ENCODE data around the gene EPM2A.
"Not testable (repeated sequence)": the region's sequence is repeated elsewhere in the genome, so short reads cannot be mapped to it uniquely, and the experiment has no call there.

The EPM2A gene

DNA sequence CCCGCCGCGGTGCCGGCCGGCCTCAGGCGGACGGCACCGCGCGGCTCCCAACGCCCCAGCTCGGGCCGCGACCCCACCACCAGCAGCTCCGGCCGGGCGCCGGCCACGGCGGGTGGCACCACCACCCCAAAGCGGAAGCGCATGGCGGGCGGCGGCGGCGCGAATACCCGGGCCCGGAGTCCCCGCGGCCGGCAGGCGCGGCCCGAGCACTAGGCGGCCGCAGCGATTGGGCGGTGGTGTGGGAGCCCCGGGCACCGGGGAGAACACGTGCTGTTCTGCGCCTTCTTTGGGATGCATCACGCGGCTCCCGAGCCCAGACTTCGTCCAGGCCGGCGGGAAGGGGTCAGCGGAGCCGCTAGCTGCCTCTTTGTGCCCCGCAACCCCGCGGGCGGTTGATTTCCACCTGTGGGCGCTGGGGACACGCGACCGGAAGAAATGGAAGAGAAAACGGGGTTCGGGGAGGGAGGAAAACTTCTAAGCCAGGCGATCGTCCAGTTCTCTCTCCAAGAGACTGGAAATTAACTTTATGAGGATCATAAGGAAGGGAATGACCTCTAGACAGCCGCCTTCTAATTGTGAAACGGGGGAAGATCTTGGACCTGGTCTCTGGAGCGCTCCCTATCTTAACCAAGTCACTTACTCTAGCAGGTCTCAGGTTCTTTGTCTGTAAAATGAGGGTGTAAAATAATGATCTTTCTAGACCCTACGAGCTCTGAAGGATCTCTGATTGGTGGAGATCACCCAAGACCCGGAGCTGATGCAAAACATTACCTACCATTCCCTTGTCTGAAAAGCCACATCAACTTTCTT is at the start of gene EPM2A:
Gene EPM2A, minus strand, starts transcription at position 165 of the 810 bp plus-strand sequence. Its CDS starts 22 bp downstream, at position 143.
- DNase-seq (ENCODE audit: low read depth, low spot score) = peak; percentile 30

DNA sequence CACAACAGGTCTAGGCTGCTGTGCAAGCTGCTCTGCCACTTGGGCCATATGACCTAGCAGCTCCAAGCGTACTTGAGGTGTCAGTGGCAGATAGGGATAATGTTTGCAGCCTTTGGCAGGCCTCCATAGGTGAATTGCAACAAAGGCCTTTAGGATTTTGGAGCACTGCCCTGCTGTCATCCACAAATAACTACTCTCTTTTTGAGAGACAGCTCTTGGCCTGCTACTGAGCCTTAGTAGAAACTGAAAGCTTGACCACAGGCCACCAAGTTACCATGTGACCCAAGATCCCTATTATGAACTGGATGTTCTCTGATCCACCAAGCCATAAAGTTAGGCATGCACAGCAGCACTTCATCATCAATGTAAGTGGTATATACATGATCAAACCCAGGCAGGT is 49.4 kb upstream of the EPM2A start:
- DNase-seq (ENCODE audit: low read depth, low spot score) = no peak

DNA sequence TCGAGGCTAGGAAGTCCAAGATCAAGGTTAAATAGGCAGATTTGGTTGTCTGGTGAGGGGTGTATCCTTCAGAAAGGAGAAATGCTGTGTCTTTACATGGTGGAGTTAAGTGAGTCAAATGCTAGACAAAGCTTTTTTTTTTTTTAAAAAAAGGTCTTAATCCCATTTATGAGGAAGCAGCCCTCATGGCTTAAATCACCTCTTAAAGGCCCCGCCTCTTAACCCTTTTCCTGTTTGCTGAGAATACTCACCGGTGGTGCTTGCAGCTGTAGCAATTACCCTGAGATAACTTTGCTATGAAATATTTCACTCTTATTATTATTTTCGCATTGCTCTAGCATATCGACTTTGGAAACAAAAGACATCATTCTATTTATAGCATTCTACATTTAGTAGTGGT is 48.5 kb upstream of the EPM2A start:
- DNase-seq (ENCODE audit: low read depth, low spot score) = no peak

DNA sequence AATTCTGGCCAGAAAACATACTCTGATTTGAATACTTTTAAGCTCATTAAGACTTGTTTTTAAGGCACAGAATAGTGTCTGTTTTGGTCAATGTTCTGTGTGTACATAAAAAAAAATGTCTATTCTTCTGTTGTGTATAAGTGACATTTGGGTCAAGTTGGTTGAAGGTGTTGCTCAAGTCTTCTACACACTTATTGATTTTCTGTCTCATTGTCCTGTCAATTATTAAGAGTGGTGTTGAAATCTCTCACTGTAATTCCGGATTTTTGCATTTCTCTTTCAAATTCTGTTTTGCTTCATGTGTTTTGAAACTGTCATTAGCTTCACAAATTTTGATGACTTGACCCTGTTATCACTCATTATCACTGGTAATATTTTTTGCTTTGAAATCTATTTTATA is 37.5 kb upstream of the EPM2A start:
- no peak for DNase-seq (ENCODE audit: low read depth, low spot score)

DNA sequence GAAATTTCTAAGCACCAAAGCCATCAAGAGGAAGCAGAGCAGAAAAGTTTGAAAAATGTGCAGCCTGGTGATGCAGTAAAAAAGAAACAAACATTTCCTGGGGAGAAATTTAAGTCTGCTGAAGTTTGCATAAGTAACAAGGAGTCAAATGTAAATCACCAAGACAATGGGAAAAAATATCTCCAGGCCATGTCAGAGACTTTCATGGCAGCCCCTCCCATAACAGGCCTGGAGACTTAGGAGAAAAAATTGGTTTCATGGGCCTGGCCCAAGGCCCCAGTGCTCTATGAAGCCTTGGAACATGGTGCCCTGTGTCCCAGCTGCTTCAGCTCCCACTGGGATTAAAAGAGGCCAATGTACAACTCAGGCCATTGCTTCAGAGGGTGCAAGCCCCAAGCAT is 30.1 kb upstream of the EPM2A start:
- no peak for DNase-seq (ENCODE audit: low read depth, low spot score)

DNA sequence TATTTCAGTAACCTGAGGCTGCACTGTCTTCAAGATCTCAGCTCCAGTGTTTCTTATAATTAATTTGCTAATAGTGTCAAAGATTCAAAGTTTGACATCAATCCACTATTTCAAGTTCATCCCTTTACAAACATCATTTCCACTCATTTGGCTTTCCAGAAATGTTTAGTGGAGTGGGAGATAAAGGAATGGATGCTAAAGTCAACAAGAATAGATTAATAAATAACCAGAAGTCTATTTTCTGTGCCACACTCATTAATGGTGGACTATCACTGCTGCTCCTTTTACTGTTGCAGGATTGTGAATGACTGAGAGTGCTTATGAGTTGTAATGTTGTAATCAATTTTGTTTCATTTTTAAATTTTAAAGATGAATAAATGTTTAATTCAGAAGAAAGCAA is 28.4 kb upstream of the EPM2A start:
- DNase-seq (ENCODE audit: low read depth, low spot score) = no peak

DNA sequence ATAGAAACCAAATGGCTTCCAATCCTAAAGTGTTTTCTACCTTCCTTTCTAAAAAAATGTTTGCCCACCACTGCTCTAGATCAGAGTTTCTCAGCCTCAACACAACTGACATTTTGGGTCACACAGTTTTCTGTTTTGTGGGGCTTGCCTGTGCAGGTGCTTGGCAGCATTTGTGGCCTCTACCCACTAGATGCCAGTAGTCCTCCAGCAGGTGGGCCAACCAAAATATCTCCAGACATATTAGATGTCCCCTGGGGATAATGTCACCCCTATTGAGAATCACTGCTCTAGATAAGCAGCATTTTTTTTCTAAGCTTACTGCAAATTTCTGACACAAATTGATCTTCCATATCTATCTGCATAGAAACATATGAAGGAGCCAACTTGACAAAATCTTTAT is 26.3 kb upstream of the EPM2A start:
- no peak for DNase-seq (ENCODE audit: low read depth, low spot score)

DNA sequence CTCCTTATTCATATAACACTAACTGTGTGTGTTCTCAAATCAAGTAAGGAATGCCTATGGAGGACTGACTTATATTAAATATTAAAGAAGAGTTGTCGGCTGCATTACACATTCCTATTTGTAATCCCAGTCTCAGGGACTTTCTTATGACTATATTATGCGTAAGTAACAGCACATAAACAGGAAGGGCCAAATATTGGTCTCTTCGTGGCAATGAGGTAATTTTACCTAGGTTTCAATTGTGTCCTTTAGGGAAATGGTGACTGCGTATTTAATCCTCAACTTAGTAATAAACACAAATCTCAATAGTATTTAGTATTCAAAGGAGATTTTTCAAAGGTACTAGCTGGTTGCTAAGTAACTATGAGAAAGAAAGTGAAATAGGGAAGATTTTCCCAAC is 22.8 kb upstream of the EPM2A start:
- DNase-seq (ENCODE audit: low read depth, low spot score) = no peak

DNA sequence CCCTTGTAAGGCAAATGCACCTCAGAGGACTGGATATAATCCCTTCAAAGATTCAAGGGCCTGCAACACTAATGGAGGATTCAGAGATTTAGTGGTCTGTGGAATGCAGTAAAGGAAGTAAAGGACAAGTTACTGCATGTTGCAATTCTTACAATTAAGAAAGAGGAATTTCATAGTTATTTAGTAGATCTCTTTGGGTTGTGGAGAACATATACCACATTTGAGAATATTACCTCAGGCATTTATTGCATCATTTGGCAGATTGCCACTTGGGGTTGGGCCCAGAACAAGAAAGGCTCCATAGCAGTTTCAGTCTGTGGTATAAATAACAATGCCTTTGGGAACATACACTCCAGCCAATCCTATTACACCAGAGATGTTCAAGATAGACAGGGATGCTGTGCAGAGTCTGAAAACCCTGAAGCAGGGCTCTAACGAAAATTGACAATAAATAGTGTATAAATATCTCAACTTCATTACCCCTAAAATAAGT is 20.9 kb upstream of the EPM2A start:
- DNase-seq (ENCODE audit: low read depth, low spot score) = no peak

DNA sequence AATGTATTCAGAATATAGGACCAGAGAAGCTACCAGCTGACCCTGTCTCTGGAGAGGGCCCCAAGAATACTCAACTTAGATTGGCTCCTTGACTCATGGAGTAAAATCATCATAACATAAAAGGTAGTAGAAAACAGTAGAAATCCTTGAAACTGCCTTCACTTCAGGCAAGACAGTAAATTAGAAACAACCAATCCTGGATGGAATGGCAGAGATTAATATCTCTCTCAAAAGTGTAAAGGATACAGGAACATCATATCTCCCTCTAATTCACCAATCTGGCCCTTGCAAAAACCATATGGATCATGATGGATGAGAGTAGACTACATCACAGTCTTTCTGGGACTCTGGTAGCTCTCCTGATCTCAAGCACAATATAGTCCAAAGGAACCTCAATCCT is 20.4 kb upstream of the EPM2A start:
- DNase-seq (ENCODE audit: low read depth, low spot score) = no peak

DNA sequence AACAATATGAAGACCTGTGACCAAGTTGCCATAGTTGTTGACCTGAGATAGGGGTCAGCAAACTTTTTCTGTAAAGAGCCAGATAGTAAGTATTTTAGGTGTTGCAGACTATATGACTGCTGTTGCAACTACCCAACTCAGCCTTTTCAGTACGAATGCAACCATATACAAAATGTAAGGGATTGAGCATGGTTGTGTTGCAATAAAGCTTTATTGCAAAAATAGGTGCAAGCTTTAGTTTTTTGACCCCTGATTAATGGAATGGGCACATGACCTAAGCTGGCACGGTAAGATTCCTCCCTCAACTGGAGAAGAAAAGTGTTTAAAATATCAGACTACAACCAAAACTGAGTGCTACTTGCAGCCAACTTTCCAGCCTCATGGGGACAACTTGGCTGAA is 17.3 kb upstream of the EPM2A start:
- DNase-seq (ENCODE audit: low read depth, low spot score) = no peak

DNA sequence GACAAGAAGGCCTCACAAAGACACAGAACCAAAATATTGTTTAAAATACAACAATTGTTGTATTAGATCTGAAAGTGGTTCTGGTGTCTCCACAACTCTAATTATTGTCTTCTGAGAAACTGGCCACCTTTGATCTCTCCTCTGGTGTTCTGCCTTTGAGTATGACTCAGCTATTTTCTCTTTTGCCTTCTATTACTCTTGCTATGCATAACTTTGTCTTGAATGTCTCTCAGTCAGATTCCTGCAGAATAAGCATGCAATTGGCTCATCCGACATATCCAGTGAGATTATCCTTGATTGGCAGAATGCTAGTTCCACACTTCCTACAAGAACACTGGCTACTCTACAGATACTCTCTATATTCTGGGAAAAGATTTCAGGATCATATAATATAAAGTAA is 14.3 kb upstream of the EPM2A start:
- no peak for DNase-seq (ENCODE audit: low read depth, low spot score)

DNA sequence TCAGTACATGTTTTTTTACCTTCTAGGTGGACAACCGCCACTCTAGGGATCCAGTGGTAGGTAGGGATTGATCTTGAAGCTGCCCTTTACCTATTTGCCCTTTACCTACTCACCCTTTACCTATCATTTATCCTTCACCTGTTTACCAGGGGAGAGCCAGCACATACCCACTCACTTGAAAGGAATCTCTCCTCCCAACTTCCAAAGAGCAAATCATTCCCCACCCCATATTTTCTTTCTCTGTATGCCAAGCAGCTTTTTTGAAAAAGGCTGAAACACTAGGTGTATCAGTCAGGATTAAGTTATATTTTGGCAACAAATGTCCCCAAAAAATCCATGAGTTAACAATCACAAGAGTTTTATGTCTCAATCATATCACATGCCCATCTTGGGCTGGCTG is 10.5 kb upstream of the EPM2A start:
- no peak for DNase-seq (ENCODE audit: low read depth, low spot score)

DNA sequence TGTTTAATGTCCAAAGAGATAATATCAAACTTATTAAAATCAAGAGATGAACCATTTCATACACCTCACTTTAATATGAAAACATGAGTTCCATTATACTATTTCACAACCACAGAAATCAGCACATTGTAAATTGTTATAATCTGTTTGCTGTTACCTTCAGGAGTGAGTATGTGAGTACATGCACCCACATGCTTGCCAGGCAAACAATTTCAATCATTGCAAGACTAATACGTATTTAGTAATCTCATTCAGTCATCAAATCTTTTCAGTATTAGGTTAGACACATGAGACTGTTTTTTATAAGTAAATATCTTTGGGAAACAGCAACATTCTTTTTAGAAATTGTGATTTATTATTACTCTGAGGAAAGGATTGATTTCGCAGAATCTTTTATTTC is 9.3 kb upstream of the EPM2A start:
- no peak for DNase-seq (ENCODE audit: low read depth, low spot score)

DNA sequence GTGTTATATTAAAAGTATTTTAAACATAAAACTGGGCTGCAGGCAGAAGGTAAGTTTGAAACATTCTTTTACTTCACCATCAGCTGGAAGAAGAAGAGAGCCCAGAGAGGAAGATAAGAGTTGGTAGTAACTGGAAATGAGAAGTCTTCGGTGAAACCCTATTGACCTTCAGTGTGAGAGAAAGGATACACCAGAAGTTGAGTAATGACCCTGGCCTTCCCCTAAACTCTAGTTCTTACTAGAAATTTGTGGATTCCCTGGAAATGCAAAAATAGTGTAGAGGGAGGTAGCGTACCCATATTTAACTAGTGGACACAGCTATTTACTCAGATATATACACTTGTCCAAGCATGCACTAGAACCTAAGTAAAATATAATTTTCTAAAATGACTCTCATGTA is 8.0 kb upstream of the EPM2A start:
- DNase-seq (ENCODE audit: low read depth, low spot score) = no peak

DNA sequence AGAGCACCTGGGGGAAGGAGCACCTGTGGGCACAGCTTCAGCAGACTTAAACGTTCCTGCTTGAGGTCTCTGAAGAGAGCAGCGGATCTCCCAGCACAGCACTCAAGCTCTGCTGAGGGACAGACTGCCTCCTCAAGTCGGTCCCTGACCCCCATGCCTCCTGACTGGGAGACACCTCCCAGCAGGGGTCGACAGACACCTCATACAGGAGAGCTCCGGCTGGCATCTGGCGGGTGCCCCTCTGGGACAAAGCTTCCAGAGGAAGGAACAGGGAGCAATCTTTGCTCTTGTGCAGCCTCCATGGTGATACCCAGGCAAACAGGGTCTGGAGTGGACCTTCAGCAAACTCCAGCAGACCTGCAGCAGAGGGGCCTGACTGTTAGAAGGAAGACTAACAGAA is 7.2 kb upstream of the EPM2A start:
- DNase-seq (ENCODE audit: low read depth, low spot score) = not testable (repeated sequence)

DNA sequence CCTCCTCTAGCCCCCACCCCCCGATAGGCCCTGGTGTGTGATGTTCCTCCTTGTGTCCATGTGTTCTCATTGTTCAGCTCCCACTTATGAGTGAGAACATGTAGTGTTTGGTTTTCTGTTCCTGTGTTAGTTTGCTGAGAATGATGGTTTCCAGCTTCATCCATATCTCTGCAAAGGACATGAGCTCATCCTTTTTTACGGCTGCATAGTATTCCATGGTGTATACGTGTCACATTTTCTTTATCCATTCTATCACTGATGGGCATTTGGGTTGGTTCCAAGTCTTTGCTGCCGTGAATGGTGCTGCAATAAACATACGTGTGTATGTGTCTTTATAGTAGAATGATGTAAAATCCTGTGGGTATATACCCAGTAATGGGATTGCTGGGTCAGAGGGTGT is 4.4 kb upstream of the EPM2A start:
- DNase-seq (ENCODE audit: low read depth, low spot score) = not testable (repeated sequence)

DNA sequence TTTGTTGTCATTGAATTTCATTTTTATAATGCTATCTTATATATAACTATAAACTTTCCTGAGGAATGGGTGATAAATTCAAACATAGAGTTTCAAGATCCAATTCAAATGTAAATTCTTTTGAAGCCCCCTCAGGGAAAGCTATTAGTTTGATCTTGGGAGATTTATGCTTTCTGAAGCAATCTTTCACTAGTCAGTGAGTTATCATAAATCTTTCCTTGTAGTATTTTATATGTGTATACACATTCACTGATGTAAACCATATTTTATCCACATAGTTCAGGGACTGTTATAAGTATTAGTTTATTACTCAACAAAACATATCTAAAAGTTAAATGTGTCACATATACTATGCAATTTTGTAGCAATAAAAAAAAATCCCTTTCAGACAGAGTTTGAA is 2.9 kb upstream of the EPM2A start:
- DNase-seq (ENCODE audit: low read depth, low spot score) = no peak

DNA sequence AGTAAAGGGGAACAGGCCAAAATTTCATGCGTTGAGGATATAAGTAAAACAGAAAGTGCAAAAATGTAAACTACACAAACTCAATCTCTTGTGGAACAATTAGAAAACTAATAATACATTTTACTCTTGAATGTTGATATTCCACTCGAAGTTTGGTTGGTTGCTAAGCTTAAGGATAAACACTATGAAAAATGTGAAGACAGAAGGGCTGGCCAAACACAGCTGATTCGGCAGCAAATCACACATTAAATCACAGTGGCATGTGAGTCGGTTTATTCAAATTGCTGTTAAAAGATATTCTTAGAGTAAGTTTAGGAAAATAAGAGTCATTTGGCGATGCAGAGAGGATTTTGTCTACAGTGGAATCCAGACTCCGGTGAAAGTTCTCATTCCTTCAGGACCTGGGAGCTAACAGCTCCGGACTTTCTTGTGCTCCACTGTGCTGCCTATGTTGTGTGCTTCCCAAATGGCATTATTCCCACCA is 1.4 kb upstream of the EPM2A start:
- no peak for DNase-seq (ENCODE audit: low read depth, low spot score)

DNA sequence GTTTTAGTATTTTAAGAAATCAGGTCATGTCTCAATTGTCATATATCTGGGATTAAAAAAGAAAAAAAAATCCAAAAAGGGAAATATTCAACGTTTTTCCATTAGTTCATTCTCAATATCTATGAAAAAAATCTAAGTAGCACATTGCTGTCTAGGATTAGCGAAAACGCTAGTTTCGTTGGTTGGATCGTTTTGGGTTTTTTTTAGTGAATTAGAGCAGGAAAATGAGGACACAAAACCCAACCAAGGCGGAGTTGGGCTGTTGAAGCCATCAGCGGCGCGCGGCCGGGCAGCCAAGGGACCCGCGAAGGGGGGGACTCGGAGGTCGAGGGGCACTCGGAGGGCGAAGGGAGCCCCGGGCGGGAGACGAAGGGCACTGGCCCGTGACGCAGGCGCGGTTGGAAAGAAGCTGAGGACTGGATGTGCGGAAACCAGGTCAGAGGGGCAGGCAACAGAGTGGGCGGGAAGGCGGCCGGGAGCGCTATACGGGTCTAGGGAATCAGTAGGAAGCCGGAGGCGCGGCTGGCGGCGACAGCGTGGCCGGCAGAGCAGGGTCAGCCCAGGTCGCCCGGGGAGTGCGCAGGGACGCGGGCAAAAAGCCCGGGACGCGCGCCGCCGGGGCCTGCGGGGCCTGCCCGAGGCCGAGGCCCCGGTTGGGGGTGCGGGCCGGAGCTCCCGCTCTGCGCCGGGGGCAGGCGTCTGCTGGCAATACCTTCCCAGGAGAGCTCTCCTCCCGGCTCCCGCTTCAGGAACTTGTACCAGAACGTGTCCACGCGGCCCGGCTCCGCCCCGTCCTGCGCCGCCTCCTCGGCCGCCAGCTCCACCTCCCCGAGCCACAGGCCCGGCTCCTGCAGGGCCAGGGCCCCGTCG is 599 bp downstream of the EPM2A start:
- peak; percentile 70 for DNase-seq (ENCODE audit: low read depth, low spot score)

DNA sequence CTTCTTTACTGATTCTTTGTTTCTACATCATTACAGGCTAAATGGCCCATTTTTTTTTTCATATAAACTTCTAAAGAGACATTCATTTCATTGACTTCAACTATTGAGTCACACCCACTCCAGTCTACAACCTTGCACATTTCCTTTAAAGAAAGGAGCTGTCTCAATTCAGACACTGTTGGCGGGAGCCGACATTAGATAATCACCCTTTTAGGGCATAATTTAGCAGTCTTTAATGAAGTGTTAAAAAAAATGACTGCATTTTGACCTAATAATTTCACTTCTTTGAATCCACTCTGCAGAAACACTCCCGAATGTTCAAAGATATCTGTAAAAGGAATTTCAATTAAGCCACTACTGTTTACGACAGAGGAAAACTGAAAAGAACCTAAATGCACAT is 1.5 kb downstream of the EPM2A start:
- no peak for DNase-seq (ENCODE audit: low read depth, low spot score)

DNA sequence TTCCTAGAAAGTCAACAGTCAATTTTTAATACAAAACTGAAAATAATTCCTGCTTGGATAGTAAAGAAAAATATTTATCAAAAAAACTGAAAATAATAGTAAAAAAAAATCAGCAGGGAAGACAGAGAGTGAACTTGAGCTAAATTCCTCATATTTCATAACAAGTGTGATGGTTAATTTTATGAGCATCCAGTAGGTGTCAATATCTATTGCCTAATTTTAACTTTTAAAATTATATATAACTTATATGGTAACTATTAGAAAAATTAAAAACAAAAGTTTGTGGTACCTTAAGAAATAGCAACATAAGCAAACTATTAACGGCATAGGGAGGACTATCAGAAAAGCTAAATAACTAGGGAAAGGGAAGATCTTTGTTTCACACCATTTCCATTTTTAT is 2.1 kb downstream of the EPM2A start:
- DNase-seq (ENCODE audit: low read depth, low spot score) = no peak

DNA sequence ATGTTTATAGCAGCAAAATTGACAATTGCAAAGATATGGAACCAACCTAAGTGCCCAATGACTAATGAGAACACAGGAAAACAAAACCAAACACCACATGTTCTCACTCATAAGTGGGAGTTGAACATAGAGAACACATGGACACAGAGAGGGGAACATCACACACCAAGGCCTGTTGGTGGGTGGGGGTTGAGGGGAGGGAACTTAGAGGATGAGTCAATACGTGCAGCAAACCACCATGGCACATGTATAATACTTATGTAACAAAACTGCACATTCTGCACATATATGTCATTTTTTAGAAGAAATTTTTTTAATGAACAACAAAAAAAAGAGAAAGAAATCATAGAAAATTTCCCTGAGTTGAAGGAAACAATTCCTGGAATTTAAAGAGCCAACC is 3.9 kb downstream of the EPM2A start:
- no peak for DNase-seq (ENCODE audit: low read depth, low spot score)
